Inflammatory macrophage treated with lipopolysaccharide for 1 hour (primary cell): ENCODE results near the gene GALT.

ENCODE experiments used
- DNase-seq, 2 donors: peaks; one replicate each; pipeline ENCODE4 v3.0.0-alpha.2; 2020 to 2022

Gene GALT

DNA sequence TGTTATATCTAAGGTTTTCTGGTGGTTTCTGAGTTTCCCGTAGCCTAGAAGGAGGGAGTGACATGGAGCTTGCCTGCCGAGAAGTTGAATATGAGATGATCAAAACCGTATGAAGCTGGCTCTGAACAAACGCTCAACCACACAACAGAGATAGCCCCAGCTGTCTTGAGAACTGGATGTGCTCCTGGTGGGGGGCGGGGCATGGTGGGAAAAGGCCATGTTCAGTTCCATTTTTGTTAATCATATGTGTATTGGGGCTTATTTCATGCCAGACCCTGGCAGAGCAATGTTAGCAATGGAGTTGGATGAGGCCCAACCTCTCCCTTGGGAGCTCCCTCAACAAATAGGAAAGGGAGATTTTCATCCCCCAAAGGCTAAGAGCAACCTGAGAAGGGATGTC is 39.8 kb downstream of the GALT start:
- DNase-seq, result no peak

DNA sequence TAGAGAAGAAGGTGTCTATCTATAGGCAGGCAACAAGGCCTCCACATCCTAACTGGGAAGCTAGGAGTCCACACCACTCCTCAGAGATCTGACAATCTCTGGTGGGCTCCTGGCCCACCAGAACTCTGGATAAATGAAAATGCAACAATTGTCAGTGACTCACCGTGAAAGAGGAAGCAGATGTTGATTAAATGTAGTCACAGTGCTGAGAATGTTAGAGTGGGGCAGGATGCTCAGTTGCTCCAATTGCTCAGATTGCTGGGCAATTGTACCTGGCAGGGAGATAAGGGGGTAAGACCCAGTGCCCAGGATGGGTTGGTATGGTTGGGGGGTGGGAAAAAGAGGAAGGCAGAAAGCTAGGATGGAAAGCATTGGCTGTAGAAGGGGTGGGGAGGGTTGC is 40.3 kb downstream of the GALT start:
- peak; percentile 24 to 27 for DNase-seq

DNA sequence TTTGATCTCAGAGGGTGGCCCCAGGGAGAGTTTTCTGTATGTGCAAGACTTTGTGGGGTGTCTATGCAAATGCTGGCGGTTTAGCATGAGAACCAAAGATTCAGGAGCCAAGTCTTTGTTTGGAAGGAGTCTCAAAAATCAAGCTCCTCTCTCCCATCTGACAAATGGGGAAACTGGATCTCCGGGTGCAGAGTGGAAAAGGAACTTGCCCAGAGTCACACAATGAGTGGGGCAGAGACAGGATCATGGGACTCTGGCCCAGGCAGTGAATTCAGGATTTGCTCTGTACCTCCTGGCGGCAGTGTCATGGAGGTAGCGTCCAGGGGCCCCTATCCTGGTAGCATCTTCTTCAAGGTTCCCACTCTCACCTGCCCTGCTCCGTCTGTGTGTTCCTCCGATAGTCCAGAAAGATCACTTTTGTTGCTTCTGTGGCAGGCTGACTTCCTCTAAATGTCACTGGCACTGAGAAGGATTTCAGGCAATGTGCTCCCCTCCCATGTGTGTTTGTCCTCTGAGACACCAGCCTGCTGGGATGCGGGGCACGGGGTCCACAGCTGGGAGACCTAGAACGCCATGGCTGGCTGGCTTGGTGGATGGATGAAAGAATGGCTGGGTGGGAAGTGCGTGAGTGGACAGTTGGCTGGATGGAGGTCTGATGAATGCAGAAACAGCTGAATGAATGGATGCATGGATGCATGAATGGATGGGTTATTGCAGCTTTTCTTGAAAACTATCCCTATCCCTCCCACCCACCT is 41.0 kb downstream of the GALT start:
- peak; percentile 22 to 39 for DNase-seq

DNA sequence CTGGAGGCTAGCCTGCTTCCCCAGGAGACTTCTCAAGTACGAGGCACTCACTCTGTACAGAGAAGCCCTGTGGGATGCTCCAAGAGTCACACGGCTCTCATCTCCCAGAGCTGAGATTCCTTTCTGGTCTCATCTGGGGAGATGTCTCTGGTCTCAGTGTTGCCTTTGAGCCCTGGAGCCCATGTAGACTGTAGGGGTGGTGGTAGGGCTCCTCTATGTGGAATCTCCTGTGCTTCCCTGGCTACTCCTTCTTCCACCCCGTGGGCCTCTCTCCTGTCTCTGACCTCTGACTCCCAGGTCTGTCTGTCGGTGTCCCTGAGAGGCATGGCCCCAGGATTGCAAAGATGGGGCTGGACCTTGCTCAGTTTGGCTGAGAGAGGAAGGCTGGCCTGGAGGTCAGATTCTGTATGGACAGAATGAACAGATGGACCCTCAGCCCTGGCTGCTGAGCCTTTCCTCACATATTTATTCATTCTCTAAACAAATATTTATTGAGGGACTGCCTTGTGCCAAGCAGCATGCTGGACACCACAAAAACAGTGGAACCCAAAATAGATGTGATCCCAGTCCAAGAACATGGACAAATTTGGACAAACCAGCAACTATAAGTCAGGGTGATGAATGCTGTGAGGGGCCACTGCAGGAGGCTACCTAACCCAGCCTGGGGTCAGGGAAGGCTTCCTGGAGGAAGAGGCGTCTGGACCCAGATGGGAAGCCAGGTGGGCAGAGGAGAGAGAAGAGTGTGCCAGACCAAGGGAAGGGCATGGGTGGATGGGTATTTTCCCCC is 42.0 kb downstream of the GALT start:
- DNase-seq, result no peak

GRCh38 chr9:34689116-34689470 is 42.6 kb downstream of the GALT start:
- DNase-seq, result no peak

- DNase-seq, result no peak
Measured at GRCh38 chr9:34689512-34689911, 43.0 kb downstream of the GALT start.

GRCh38 chr9:34690983-34691935 is 44.8 kb downstream of the GALT start, which contains the start of gene CCL19:
TSS of gene CCL19 (minus strand) at chr9:34691276. CDS start at chr9:34691139, 137 bp downstream.
- peak; percentile 21 to 35 for DNase-seq

DNA sequence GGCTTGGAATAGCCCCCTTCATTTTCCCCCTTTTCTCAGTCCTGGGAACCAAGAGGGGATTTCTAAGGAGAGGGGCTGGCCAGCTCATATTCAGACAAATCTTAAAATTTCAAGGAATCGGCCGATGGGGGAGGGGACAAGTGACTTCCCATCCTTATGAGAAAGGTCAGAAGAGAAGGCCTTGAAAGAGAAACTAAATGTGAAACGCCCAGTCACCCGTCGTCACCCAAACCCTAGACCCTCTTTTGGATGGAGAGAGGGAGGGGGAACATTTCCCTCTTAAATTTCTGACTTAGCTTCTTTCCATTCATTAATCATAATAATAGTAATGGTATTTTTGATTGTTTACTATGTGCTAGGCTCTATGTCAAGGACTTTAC is 45.5 kb downstream of the GALT start:
- DNase-seq, result peak in 1 of 2 donors; percentile 12

DNA sequence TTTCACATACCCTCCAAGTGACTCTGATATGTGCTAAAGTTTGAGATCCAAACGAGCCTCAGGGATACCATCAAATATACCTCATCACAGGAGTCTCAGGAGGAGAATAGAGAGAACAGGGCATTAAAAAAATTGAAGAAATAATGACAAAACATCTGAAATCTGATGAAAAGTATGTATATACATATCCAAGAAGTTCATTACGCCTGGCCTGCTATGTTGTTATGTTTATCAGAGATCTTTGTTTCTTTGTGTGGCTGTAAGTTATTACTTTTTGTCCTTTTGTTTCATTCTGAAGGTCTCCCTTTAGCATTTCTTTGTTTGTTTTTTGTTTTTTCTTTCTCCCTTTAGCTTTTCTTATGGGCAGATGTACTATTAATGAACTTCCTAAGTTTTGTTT is 47.1 kb downstream of the GALT start:
- DNase-seq, result no peak

GRCh38 chr9:34694811-34695210 is 48.3 kb downstream of the GALT start:
- no peak for DNase-seq
